Glomerular endothelial cell (primary cell): ENCODE data around the gene ZFYVE21. TPM values are rescaled to one million over a fixed set of nuclear protein-coding genes. Genes with fewer than 3 reads are reported as not detected.
"Not testable (repeated sequence)": the region's sequence is repeated elsewhere in the genome, so short reads cannot be mapped to it uniquely, and the experiment has no call there.

Experiments used
- DNase-seq: peaks from one replicate; pipeline ENCODE4 v3.0.0-alpha.2; 2011; ENCODE audit warnings: low read depth, low spot score; ENCODE audit errors: extremely low read depth
- total RNA-seq: library from RNA; depleted of rRNA; stranded (reverse); fragments of >200 nt; gene quantifications from 2 replicates; pipeline ENCODE4 v1.2.3, GENCODE V29; 2015

ZFYVE21 gene
- total RNA-seq, 1 donor from 2014 or later, result 121 TPM

- no peak for DNase-seq
These were observed 38.2 kb downstream of the ZFYVE21 start for GRCh38 chr14:103753774-103754173.

DNA sequence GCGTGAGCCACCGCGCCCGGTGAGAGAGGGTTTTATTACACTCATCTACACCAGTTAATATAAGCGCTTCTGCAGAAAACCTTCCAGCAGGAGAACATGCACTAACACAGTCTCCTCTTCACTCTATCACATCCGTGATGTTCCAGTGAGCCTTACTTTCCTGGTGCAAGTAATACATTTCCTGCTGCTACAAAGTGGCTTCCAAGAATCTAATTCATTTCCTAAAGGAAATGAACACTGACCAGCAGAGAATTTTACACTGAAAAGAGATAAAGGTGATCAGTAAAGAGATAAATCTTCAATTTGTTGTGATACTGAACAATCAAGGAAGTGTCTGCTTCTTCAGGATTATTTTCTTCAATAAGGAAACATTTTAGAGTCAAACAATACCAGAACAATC is 39.5 kb downstream of the ZFYVE21 start:
- DNase-seq, result no peak

DNA sequence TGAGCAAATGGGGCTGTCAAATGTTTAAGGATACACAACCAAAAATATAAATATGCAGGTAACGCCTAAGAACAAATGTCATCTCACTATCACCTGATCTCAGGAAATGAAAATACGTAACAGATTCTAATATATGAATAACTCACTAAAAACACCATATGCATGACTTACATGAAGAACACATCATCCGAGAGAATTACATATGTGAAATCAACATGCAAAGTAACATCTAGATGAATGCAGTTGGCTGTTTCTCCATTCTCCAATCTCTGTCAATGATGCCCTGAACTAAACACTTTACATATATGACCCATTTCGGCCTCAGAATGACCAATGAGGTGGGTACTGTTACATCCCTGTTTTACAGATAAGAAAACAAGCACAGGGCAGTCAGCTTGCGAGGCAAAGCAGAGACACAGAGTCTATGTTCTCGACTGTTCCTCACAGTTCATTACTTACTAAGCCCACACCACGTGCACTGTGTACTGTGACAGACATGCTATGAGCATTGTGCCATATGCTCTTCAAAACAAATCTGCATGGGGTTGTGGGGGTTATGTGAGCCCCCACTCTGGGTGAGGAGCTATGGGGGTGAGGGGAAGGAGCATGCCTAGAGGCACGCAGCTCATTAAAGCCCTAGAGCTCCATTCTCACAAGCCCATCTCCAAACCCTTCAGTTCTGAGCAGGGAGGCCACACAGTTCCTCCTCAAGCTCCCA is 42.6 kb downstream of the ZFYVE21 start:
- DNase-seq, result no peak

DNA sequence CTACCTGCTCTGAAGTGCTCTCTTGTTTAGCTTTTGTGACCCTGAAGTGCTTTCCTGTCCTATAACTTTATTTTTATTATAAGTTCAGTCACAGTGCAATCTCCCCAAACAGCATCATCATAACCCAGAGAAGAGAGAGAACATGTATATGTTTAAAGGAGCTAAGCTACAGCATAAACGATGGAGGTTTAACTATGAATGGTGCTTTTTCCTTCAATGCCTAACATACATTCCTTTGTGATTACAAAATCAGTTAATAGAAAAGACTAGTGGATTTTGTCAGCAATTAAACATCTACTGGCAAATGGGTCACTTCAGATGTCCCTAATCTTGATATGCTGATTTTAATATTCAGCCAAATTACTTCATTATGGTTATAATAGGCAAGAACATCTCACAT is 46.4 kb downstream of the ZFYVE21 start:
- DNase-seq, result no peak

DNA sequence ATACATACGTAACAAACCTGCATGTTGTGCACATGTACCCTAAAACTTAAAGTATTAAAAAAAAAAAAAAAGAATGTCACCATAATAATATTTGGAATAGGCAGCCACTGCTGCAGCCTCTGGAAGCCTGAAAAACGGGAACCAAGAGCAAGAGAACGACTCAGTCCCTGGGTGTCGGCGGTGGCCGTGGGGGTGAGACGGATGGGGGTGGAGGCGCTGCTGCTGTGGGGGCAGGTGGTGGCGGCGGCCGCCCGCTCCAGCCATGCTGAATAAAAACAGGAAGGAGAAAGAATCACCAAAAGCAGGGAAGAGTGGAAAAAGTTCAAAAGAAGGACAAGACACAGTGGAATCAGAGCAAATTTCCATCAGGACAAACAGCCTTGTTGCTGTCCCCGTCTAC is 46.9 kb downstream of the ZFYVE21 start:
- DNase-seq, result no peak

- DNase-seq, result no peak
These were observed 48.3 kb downstream of the ZFYVE21 start for GRCh38 chr14:103763730-103764488.

DNA sequence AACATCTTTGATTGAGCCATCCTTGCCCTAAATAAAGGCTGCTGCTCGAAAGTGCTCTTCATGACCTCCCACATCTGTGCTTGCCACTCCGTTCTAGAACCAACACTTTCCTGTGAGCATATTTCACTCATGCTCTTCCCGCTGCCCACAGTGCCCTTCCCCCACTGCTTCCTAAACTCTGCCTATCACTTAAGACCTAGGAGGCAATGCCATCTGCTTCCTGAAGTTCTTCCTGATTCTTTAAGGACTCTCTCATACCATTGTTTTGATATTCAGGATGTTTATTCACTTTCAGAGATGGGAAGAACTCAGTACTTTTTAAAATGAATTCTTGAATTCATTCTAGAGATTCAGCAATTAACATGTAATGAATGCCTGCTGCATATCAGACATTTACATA is 49.9 kb downstream of the ZFYVE21 start:
- DNase-seq, result peak; percentile 55

DNA sequence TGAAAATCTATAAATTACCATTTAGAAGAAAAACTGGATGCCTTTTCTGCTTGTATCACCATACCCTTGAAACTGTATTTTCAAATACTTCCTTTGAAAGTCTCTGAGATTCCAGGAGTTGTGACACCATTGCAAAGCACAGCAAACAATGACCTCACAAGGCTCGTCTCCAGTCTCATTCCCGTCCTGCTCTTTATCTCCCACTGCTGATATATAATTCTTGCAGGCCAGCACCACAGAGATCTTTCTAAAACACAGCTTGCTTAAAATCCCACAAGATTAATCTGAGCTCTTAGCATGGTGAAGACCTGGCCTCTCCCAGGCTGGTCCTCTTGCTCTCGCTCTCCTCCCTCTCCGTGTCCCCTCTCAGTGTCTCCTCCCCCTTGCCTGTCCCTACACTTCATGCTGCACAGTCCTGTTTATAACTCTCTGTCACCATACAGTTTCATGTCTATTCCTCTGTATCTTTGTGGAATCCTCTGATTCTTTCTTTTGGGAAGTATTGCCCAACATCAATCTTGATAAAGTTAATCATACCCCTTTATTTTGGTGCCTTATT is 51.8 kb downstream of the ZFYVE21 start:
- DNase-seq, result no peak

DNA sequence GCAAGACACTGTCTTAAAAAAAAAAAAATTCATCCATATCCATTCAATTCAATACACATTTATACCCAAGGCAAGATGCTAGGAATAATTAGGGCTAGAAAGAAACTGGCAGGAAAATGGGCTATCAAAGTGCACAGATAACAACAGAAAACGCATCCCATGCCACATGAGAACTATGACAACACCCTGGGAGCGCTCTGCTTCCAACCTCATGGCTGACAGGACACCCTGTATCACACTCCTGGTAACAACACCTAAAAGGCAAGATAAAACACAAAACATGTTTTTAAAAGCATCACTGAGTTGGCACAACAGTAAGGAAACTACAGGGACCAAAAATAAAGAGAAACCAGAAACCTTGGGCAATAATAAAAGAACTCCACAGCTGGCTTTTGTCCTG is 54.9 kb downstream of the ZFYVE21 start:
- DNase-seq, result no peak

DNA sequence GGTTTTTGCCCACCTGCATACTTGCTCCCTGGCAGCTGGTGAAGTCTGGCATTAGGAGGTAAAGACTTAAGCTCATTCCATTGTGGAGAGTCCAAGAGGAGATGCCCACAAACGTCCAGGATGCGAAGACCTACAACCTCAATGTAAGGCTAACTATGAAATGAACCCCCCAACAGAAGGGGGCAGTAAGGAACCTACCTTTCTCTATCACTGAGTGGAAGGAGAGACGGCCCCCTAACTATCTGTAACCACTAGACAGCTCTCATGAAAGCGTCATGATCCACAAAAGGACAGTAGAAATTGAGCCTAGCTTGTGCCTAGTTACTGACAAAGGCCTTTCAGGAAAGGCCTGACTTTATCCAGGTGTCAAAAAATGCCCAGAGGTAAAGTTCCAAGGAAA is 55.3 kb downstream of the ZFYVE21 start:
- no peak for DNase-seq

GRCh38 chr14:103772078-103772712 is 56.6 kb downstream of the ZFYVE21 start:
- DNase-seq, result no peak

DNA sequence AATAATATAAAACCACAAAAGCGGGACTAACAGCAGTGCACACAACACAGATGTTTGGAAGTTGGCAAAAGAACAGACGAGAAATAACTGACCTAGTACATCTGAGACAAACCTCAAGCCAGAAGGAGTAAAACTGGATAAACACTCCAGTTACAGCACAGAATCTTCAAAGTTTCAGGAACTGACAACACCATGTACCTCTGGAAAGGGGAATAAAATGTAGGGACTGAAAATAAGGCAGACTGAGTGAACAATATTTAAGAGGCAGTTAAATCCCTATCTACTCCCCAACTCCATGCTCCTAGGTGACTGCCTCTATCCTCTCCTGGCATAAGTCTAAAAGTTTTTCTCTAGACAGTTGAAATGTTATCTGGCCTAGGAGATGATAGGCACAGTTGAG is 57.9 kb downstream of the ZFYVE21 start:
- DNase-seq, result no peak

- no peak for DNase-seq
These were observed 59.9 kb downstream of the ZFYVE21 start for GRCh38 chr14:103775506-103775905.

- DNase-seq, result not testable (repeated sequence)
These were observed 60.7 kb downstream of the ZFYVE21 start for GRCh38 chr14:103776319-103776718.

GRCh38 chr14:103782376-103782775 is 66.8 kb downstream of the ZFYVE21 start:
- DNase-seq, result no peak

Other genes starting within 250 kb of the ZFYVE21 start
- 10.3 and 30.8 TPM in 2 replicates for gene CKB, start 193.0 kb upstream of the ZFYVE21 start, total RNA-seq
- 7.1 and 9.3 TPM in 2 replicates for gene TRMT61A, start 186.6 kb upstream of the ZFYVE21 start, total RNA-seq
- gene BAG5, start 153.2 kb upstream of the ZFYVE21 start, total RNA-seq, result 23.8 and 27.4 TPM in 2 replicates
- 38.4 and 38.9 TPM in 2 replicates for gene COA8, start 152.8 kb upstream of the ZFYVE21 start, total RNA-seq
- gene KLC1, start 86.6 kb upstream of the ZFYVE21 start, total RNA-seq, result 253 and 368 TPM in 2 replicates
- gene XRCC3, start 359 bp upstream of the ZFYVE21 start, total RNA-seq, result 14.2 and 15.5 TPM in 2 replicates
- gene PPP1R13B, start 131.8 kb downstream of the ZFYVE21 start, total RNA-seq, result 13.1 and 39.8 TPM in 2 replicates
- 0.10 and 5.0 TPM in 2 replicates for gene TDRD9, start 212.6 kb downstream of the ZFYVE21 start, total RNA-seq
- gene RD3L, start 226.7 kb downstream of the ZFYVE21 start, total RNA-seq, result not detected in 2 replicates